GM19372 (cell line): ENCODE measurements around the gene SLC48A1.
"Not testable (repeated sequence)": the region's sequence is repeated elsewhere in the genome, so short reads cannot be mapped to it uniquely, and the experiment has no call there.

ENCODE experiments used
- ATAC-seq: cut with Tn5 transposase; IDR thresholded peaks from one replicate; pipeline ENCODE4 v1.9.1; 2021; ENCODE audit warnings: mild to moderate bottlenecking, low read depth, moderate library complexity; ENCODE audit not compliant: unreplicated experiment

The SLC48A1 gene

DNA sequence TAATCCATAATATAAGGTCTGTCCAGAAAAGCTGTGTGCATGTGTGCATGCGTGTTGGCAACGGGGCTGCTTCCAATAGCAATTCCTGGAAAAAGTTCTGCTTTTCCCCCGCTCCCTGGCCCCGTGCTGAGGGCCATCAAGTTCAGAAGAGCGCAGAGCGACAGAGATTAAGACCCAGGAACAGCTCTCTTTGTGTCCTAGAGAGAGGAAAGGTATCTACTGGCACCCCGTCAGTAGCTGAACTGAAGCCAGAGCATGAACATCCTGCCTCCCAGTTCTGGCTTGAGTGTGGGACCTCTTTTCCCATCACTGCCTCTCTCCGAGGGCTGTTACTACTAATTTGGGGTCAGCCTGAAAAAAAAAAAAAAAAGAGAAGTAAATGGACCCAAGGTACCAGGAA, 31.1 kb downstream of the SLC48A1 start:
- ATAC-seq: no peak

DNA sequence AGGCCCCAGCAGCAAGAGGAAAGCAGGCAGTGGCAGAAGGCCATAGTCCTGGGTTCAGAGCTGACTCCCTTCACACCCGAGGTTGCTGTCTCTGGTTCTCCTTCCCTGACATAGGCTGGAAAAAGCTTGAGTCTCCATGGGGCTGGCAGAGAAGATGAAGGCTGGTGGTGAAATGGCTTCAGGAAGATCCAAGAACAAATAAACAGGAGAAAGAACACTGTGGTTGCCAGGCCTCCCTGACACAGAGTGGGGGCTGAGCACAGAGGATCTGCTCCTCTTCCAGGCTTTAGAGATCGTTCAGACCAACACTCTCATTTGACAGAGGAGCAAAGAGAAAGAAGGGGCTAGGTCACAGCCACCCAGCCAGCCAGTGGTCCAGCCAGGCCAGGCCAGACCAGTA, 32.4 kb downstream of the SLC48A1 start:
- no peak for ATAC-seq

DNA sequence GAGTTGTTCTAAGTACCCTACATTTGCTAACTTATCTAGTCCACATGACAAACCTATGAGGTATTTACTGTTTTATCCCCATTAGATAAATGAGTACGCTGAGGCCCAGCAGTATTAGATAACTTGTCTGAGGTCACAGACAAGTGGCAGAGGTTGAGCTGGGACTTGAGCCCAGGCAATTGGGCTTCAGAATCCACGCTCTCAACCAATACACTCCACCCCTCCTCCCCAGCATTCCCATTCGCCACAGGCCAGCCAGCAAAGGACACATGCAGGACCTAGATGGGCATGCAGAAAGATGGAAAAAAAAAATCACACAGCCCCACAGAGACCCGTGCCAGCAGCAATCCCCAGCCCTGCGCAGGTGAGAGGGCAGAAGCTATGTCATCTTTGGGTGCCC, 34.3 kb downstream of the SLC48A1 start:
- no peak for ATAC-seq

DNA sequence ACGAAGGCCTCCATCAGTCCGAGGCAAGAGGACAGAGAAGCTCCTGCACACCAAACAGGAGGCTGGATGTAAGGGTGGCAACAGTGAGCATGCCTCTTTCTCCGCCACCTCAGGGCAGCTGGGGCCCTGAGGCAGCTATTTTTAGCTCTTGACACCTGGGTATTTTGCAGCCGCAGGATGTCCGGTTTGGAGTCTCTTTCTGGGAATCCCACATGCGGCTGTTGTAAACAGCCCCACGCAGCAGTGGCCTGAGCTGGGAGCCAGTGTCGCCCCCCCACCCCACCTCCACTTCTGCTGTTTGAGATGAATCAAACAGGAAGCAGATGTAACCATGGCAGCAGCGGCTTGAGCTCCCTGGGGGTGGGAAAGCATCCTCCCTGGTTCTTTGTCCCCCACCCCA, 35.0 kb downstream of the SLC48A1 start:
- no peak for ATAC-seq

DNA sequence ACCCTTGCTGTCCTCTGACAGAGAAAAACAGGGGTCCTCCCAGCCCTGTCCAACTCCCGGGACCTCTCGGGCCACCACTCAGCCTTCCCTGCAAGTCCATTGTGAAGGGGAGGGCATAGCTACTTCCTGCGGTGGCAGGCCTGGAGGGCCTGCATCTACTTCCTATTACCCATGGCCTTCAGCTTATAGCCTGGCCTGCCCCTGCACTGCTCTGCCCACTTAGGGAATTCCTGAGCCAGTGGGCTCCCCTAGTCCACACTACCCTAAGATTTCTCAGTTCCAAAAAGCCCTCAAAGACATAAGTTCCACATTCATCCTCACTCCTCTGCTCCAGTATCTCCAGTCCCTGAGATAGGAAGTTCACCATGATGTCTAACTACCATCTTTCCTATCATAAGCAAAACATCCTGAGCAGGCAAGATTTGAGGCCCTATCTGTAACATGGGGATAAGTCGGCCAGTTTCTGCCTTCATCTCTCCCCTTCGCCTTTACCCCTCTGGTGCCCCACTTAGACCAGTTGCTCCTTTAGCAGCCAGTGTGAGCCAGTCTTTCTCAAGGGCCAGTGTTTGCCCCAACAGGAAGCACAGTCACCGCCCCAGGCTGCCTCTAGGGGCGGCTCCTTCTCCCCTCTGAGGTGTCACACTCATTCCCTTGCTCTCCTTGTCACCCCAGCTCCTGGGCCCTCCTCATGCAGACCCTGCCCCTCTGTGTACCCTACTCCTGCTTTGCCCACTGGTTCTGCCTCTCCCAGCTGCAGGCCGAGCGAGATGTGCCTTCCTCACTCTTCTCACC, 35.7 kb downstream of the SLC48A1 start:
- no peak for ATAC-seq

DNA sequence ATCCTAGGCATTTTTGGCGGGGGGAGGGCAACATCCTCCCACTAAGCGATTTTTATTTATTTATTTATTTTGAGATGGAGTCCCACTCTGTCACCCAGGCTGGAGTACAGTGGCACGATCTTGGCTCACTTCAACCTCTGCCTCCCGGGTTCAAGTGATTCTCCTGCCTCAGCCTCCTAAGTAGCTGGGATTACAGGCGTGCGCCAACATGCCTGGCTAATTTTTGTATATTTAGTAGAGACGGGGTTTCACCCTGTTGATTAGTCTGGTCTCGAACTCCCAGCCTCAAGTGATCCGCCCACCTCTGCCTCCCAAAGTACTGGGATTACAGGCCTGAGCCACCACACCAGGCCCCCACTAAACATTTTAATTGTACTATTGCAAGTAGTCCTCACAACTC, 36.5 kb downstream of the SLC48A1 start:
- not testable (repeated sequence) for ATAC-seq

DNA sequence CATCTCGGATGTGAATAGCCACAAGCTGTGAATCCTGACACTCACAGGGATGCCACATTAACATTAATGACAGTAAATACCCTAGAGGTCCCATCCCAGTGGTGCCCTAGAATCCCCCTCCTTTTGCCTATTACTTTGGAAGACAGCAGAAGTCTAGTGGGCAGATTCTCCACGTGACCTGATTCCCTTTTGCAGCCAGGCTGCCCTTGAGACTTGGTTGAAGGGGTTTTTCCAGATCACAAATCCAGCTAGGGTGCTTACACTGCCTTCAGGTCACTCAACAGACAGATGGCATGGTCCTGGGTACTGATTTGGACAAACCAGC, 38.0 kb downstream of the SLC48A1 start:
- ATAC-seq: no peak

DNA sequence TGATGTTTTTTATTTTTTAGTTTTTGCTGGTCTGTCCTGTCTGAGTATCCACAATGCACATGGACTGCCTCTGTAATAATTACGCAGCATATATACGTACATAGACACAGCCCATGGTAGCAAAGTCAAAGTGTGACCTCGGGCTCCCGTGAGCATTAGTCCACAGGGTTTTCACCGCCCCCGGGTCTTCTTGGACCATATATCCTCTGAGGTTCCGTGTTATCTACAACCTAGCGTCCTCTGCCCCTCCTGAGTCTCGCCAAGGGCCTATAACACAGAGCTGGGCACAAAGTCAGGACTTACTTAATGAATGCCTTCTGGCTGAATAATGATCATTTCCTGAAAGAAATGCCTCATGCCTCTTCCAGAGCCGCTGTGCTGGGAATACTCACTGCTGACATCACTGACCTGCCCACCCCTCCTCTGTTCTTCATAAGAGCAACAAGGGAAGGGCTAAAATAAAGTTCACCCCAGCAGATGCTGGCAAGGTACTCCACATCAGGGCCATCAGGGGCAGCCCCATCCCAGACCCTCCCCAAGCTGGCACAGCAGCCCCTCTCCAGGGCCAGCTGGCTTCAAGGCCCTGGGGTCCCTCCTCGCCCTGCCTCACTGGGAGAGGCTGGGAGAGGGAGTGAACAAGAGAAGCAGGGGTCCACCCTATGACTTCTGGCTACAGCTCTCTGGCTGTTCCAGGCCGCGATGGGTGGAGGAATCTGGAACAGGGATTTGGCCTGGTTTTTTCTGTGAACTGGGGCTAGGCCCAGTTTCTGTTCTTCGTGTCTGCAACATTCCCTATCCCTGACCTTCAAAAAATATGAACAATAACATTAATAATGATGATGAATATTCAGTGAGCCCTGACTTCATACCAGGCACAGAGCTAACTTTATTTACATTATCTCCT, 38.8 kb downstream of the SLC48A1 start:
- no peak for ATAC-seq

DNA sequence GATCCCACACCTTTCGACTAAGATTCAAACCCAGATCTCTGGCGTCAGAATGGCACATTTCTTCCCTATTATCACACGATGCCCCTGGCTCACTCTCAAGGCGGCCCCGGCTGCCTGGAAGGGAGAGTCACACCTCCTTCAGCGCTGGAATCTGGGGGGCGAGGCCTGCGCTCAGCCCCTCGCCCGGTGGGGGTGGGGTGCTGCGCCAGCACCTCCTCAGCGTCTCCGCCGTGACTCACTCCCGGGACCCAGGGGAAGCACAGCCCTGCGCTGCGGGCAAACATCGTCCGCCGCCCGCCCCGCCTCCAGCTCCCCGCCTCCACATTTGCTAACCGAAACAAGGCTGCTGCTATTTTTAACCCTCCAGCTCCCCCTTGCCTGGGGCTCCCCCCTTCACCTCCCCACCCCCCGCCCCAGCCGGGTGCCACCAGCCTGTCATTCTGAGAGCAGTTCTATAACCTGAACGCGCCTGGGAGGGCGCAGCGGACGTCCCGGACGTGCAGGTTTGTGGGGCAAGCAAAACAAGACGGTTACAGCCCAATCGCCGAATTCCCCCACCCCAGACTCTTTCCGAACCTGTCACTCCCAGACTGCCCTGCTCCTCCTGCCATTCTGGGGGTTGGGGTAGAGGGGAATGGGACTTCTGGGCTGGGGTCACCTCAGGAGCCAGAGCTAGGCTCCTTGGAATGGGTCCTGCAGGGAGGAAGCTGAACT, 39.9 kb downstream of the SLC48A1 start:
- ATAC-seq: peak; percentile 64

DNA sequence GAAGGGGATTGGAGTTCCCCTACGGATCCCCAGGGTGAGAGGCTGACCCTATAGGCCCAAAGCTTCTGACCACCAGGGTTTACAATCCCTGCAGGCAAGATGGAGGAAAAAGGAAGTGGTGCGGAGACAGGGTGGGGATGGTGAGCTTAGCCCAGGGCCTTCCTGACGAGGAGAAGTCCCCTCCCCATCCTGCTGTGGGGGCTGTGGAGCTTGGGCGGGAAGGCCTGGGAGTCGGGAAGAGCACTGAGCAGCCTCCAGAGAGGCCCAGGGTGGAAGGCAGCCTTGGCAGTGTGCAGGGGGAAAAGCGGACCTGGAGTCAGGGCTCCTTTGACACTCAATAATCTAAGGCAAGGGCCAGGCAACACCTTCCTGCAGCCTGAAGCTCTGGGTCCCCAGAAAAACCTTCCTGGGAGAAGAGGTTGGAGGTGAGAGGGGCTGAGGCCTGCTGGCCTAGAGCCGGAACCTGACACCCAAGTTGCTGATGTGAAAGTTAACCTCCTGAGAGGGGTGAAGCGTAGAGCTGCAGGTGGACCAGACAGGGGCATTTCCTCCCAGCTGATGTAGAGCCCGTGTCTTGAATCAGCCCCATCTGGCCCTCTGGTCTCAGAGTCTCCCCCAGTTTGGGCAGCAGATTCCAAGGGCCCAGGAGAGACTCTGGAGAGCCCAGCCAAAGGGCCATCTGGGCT, 40.6 kb downstream of the SLC48A1 start:
- peak; percentile 14 for ATAC-seq

DNA sequence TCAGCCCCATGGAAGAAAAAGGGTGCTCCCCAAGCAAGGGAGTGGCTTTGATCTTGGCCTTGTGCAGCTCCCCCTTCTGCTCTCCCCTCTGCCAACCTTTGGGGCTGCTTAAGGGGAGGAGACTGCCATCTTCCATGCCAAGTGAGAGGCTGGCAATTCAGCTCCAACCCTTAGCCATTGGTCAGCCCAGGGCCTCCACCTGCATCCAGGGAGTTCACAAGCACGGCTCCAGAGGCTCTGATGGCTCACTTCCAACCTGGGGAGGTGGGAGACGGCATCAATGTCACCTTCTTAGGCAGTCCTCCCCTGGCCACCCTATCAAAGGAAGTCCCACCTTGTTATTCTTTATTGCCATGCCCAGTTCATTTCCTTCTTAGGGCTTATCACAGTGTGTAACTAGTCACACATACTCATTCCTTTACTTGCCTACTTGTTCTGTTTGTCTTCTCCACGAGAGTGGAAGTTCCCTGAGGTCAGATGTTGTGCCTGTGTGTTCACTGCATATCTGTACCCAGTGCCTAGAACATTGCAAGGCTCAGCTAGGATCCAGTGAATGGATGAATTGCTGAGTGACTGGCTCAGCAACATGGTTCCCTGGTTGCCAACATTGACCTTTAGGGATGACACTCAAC, 41.6 kb downstream of the SLC48A1 start:
- no peak for ATAC-seq

DNA sequence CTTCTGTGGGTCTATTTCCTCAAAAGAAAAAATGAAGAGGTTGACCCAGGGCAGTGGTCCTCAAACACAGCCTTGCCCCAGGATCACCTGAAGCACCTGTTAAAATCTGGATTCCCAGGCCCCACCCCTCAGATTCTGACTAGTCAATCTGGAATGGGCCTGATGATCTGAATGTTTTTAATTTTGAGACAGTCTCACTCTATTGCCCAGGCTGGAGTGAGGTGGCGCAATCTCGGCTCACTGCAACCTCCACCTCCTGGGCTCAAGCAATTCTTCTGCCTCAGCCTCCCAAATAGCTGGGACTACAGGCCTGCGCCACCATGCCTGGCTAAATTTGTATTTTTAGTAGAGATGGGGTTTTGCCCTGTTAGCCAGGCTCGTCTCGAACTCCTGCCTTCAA, 42.4 kb downstream of the SLC48A1 start:
- not testable (repeated sequence) for ATAC-seq

DNA sequence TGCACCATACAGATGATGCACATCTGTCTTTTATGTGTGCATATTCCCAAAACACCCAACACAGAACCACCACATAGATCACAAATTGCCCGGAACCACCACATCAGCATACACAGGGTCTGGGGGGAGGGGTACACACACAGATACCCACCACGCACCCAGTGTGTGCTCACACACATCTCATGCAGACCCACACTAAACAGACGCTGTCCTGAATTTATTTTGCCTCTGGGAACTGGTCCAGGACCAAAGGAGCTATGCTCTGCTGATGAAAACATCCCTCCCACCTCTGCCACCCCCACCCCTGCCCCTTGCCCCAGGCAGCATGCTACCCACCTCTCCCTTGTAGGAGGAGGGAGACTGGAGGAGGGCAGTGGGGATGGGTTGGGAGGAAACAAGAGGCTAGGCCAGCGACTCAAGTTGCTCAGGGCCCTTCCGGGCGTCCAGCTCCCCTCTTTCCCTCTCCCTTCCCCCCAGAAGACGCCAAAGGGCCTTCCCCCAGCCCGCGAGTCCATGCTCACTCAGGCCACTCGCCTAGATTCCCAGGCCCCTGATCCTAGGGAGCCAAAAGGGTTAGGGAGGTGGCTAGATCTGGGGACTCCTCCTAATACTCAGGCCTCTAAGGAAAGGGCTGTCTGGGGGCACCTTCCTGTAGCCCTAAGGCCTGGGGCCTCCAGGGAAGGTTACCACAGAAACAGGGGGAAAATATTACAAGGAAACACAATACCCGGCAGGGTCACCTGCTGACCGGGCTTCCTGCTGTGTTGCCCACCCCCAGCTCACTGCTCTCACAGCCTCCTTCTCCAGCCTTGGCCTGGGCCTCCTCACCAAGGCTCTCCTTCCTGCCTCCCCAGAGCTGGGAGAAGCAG, 43.6 kb downstream of the SLC48A1 start:
- no peak for ATAC-seq

DNA sequence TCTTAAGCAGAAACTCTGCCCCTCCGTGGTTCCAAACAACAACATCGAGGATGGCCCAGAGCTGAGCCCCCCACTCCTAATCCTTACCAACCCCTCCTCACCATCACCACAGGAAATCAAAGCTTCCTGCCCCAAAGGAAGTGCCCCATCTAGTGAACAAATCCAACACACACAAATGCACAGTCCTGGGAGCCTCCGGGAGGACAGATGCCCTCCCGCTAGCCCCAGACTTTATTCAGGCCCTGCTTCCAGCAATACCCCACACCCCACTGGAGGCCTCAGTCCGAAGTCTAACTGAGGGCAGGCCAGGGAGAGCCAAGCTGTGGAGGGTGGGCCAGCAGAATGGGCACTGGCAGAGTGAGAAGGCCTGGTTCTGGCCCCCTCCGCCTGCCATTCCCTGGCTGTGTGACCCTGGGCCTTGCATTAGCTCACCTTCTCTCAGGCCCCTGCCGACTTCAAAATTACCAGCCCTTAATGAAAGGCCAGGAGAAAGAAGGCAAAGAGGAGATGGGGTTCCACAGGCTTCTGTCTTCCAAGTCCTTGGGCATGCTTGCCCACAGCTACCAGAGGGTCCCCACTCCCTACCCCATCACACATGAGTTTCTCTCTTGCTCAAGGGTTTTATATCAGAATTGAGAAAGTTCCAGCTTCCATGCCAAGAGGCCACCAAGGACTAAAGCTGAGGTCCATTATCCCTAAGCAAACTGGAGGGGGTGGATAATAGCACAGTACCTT, 44.4 kb downstream of the SLC48A1 start:
- no peak for ATAC-seq

DNA sequence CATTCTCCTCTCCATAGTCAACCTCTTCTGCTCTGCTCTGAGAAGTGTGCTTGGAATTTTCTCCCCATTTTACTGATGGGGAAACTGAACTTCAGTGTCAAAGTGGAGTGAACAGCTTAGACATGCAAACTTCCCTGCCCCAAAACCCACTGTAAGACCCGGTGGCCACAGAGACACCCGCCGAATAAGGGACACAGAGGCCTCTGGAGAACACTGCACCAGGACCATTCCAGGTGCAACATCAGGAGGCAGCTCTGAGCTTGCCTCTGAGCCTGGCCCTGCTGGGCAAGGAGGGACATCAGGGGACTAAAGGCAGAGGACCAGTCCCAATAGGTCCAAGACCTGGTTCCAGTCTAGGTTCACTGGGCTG, 45.0 kb downstream of the SLC48A1 start:
- no peak for ATAC-seq

DNA sequence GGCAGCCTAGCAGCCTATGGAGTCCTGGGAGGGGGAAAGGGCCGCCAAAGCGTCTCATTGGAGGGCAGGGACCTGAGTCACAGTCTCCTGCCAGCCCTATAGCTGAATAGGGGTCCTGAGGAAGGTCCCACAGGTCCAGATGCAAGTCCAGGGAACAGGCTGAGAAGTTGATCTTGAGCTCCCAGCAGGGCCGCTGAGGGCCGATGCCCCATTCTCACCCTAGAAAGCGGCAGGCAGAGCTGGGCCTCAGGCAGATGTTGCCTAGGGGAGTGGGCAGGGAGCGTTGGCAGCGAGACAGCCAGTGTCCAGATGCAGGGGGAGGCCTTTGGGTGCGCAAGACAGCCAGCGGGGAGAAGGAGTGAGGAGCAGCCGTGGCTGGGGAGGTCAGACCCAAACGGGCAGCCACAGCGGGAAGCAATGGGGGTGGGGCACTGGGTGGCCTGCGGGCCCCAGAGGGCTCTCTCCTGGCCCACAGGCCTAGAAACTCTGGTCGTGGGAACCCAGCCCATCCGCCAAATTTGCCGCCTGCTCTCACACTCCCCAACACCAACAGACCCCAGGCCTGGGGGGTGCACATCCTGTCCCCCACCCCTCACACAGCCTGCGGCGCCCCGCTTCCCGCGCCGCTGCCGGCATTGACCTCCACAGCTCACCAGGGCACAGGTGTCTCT, 45.6 kb downstream of the SLC48A1 start:
- ATAC-seq: no peak

DNA sequence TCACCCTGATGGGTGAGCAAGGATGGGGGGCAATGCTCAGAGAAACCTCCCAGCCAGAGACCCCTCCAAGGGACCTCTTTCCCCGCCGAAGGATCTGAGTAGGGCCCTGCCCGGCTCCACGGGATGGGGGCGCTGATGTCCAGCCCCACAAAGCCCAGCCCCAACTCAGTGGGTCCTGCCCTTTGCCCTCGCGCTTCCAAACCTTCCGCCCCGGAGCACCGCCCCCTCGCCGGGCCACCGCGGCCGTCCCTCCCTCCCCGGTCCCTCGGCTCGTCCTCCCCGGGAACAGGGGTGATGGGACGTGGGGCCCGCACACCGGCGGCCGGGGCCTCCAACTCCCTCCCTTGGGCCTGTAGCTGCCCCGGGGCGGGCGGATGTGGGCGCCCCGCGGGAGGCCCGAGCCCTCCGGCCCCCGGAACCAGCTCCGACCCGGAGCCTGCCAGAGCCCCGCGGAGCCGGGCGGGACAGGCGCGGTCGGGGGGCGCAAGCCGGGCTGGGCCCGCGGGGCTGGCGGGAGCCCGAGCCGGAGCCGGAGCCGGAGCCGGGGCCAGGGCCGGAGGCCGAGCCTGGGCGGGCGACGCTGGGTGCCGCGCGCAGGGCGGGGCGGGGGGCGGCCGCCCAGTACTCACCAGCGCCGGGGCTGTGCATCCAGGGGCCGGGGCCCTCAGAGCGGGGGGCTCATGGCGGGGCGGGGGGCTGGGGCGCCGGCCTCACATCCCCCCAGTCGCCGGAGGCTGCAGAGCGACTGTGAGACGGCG, 46.3 kb downstream of the SLC48A1 start:
- ATAC-seq: no peak
